Activated effector memory CD4-positive, alpha-beta T cell treated with Interleukin-2 at 50 U/mL for 16 hours (primary cell): ENCODE measurements around the gene PPP2R5D.

ENCODE experiments used
- DNase-seq: peaks from one replicate; pipeline ENCODE4 v3.0.0-alpha.2; 2020

PPP2R5D gene

GRCh38 chr6:42963855-42964605 lies 20.3 kb upstream of the PPP2R5D start:
- no peak for DNase-seq

GRCh38 chr6:42966571-42966970 lies 17.8 kb upstream of the PPP2R5D start:
- DNase-seq: no peak

- no peak for DNase-seq
Measured at GRCh38 chr6:42967228-42967627, 17.1 kb upstream of the PPP2R5D start.

- no peak for DNase-seq
Measured at GRCh38 chr6:42968126-42968701, 16.2 kb upstream of the PPP2R5D start.

GRCh38 chr6:42968783-42969182 lies 15.6 kb upstream of the PPP2R5D start:
- no peak for DNase-seq

- DNase-seq: no peak
Measured at GRCh38 chr6:42969431-42969830, 14.9 kb upstream of the PPP2R5D start.

- no peak for DNase-seq
Measured at GRCh38 chr6:42969934-42970333, 14.4 kb upstream of the PPP2R5D start.

GRCh38 chr6:42970871-42971612 lies 13.3 kb upstream of the PPP2R5D start:
- no peak for DNase-seq

GRCh38 chr6:42971746-42972327 lies 12.5 kb upstream of the PPP2R5D start:
- DNase-seq: no peak

- no peak for DNase-seq
Measured at GRCh38 chr6:42973926-42974325, 10.4 kb upstream of the PPP2R5D start.

GRCh38 chr6:42974919-42975505 lies 9.4 kb upstream of the PPP2R5D start:
- DNase-seq: no peak

GRCh38 chr6:42978487-42978838 lies 5.9 kb upstream of the PPP2R5D start:
- no peak for DNase-seq

- peak; percentile 85 for DNase-seq
Measured at GRCh38 chr6:42978839-42979522, 5.4 kb upstream of the PPP2R5D start, which contains the start of gene PEX6. Gene PEX6 (minus strand): TSS chr6:42979181. CDS start chr6:42979150, 31 bp downstream.

- no peak for DNase-seq
Measured at GRCh38 chr6:42979523-42980177, 4.7 kb upstream of the PPP2R5D start.

- no peak for DNase-seq
Measured at GRCh38 chr6:42981836-42982235, 2.5 kb upstream of the PPP2R5D start.

- no peak for DNase-seq
Measured at GRCh38 chr6:42984924-42985475, 630 bp downstream of the PPP2R5D start.

GRCh38 chr6:42987533-42988451 lies 3.4 kb downstream of the PPP2R5D start:
- DNase-seq: no peak

- DNase-seq: no peak
Measured at GRCh38 chr6:42988486-42989020, 4.2 kb downstream of the PPP2R5D start.

GRCh38 chr6:42989923-42990322 lies 5.6 kb downstream of the PPP2R5D start:
- DNase-seq: no peak

- no peak for DNase-seq
Measured at GRCh38 chr6:42993445-42993844, 9.1 kb downstream of the PPP2R5D start.
